Activated T-cell treated with anti-CD3 and anti-CD28 coated beads, Interleukin-2, amount 50 U/mL, for 24 hours (primary cell): ENCODE data around the gene PTAR1.
A peak's percentile ranks its signal among the peaks of the same experiment; 100 is the strongest.
"Not testable (repeated sequence)": the region's sequence is repeated elsewhere in the genome, so short reads cannot be mapped to it uniquely, and the experiment has no call there.

Source experiments
- DNase-seq: peaks from one replicate; pipeline ENCODE4 v3.0.0-alpha.2; 2020
- H3K27ac Mint-ChIP-seq: 2 replicates; pipeline ENCODE4 v1.8.0; 2020; ENCODE audit warnings: mild to moderate bottlenecking, mixed read lengths
- H3K27me3 Mint-ChIP-seq: 2 replicates; pipeline ENCODE4 v1.8.0; 2020; ENCODE audit warnings: mixed read lengths
- H3K36me3 Mint-ChIP-seq: 2 replicates; pipeline ENCODE4 v1.8.0; 2020; ENCODE audit warnings: low read depth, mixed read lengths
- H3K4me1 Mint-ChIP-seq: 2 replicates; pipeline ENCODE4 v1.8.0; 2020; ENCODE audit warnings: low read depth, mixed read lengths
- H3K4me3 Mint-ChIP-seq: 2 replicates; pipeline ENCODE4 v1.8.0; 2020; ENCODE audit warnings: mild to moderate bottlenecking, moderate library complexity, mixed read lengths
- H3K9me3 Mint-ChIP-seq: 2 replicates; pipeline ENCODE4 v1.8.0; 2020; ENCODE audit warnings: mixed read lengths

PTAR1 gene

GRCh38 chr9:69768101-69768500, 8.3 kb upstream of the PTAR1 start:
- Mint-ChIP-seq H3K36me3 (no peaks in the 10 kb centered on the region), H3K9me3 (no peaks in the 10 kb centered on the region), H3K27me3 (no peaks in the 10 kb centered on the region), H3K4me3 (no peak overlapping the region), H3K4me1 (no peaks in the 10 kb centered on the region), H3K27ac (no peak overlapping the region)
- no peak for DNase-seq

GRCh38 chr9:69763862-69764261, 4.1 kb upstream of the PTAR1 start:
- H3K36me3 Mint-ChIP-seq, H3K4me1 Mint-ChIP-seq, H3K9me3 Mint-ChIP-seq, H3K4me3 Mint-ChIP-seq, H3K27ac Mint-ChIP-seq, H3K27me3 Mint-ChIP-seq, DNase-seq: not testable (repeated sequence)

GRCh38 chr9:69762527-69762926, 2.7 kb upstream of the PTAR1 start:
- no peak for DNase-seq
- Mint-ChIP-seq H3K27ac (no peak overlapping the region), H3K4me1 (peaks cover 12% of the 10 kb centered on the region), H3K4me3 (no peak overlapping the region), H3K27me3 (no peaks in the 10 kb centered on the region), H3K36me3 (peaks cover 19% of the 10 kb centered on the region), H3K9me3 (no peaks in the 10 kb centered on the region)

- H3K9me3 Mint-ChIP-seq: no peaks in the 10 kb centered on the region
- no peak for DNase-seq
- peaks cover 37% of the 10 kb centered on the region for H3K36me3 Mint-ChIP-seq
- no peaks in the 10 kb centered on the region for H3K27me3 Mint-ChIP-seq
- peak overlapping the region; percentile 96 for H3K27ac Mint-ChIP-seq
- H3K4me1 Mint-ChIP-seq: peaks cover 30% of the 10 kb centered on the region
- peak overlapping the region; percentile 89 for H3K4me3 Mint-ChIP-seq
These were observed 433 bp upstream of the PTAR1 start for GRCh38 chr9:69760278-69760610.

GRCh38 chr9:69759021-69759420, 790 bp downstream of the PTAR1 start:
- peaks cover 36% of the 10 kb centered on the region for H3K4me1 Mint-ChIP-seq
- peaks cover 44% of the 10 kb centered on the region for H3K36me3 Mint-ChIP-seq
- peak overlapping the region; percentile 94 for H3K27ac Mint-ChIP-seq
- no peaks in the 10 kb centered on the region for H3K9me3 Mint-ChIP-seq
- H3K4me3 Mint-ChIP-seq: peak overlapping the region; percentile 89
- H3K27me3 Mint-ChIP-seq: no peaks in the 10 kb centered on the region
- DNase-seq: no peak

- no peak for DNase-seq
These were observed 1.7 kb downstream of the PTAR1 start for GRCh38 chr9:69757996-69758675.

GRCh38 chr9:69755205-69755604, 4.6 kb downstream of the PTAR1 start:
- peaks cover 61% of the 10 kb centered on the region for H3K4me1 Mint-ChIP-seq

More at GRCh38 chr9:69757996-69758675, 1.7 kb downstream of the PTAR1 start:
- Mint-ChIP-seq H3K4me1 (peaks cover 44% of the 10 kb centered on the region), H3K9me3 (no peaks in the 10 kb centered on the region), H3K27me3 (no peaks in the 10 kb centered on the region), H3K27ac (peak overlapping the region; percentile 39), H3K36me3 (peaks cover 50% of the 10 kb centered on the region), H3K4me3 (peak overlapping the region; percentile 89)

GRCh38 chr9:69753830-69754229, 6.0 kb downstream of the PTAR1 start:
- DNase-seq: no peak
- peaks cover 70% of the 10 kb centered on the region for H3K36me3 Mint-ChIP-seq
- no peaks in the 10 kb centered on the region for H3K9me3 Mint-ChIP-seq
- no peaks in the 10 kb centered on the region for H3K27me3 Mint-ChIP-seq
- H3K4me1 Mint-ChIP-seq: peaks cover 60% of the 10 kb centered on the region
- no peak overlapping the region for H3K4me3 Mint-ChIP-seq
- no peak overlapping the region for H3K27ac Mint-ChIP-seq

More at GRCh38 chr9:69755205-69755604, 4.6 kb downstream of the PTAR1 start:
- Mint-ChIP-seq H3K4me3 (no peak overlapping the region), H3K36me3 (peaks cover 66% of the 10 kb centered on the region), H3K9me3 (no peaks in the 10 kb centered on the region), H3K27me3 (no peaks in the 10 kb centered on the region), H3K27ac (no peak overlapping the region)
- DNase-seq: no peak

- Mint-ChIP-seq H3K36me3 (peaks cover 76% of the 10 kb centered on the region), H3K4me1 (peaks cover 61% of the 10 kb centered on the region), H3K9me3 (no peaks in the 10 kb centered on the region), H3K4me3 (no peak overlapping the region), H3K27ac (no peak overlapping the region), H3K27me3 (no peaks in the 10 kb centered on the region)
- DNase-seq: no peak
These were observed 9.7 kb downstream of the PTAR1 start for GRCh38 chr9:69750085-69750484.

GRCh38 chr9:69748304-69748703, 11.5 kb downstream of the PTAR1 start:
- peaks cover 77% of the 10 kb centered on the region for H3K36me3 Mint-ChIP-seq
- no peak overlapping the region for H3K27ac Mint-ChIP-seq
- no peaks in the 10 kb centered on the region for H3K27me3 Mint-ChIP-seq
- H3K4me1 Mint-ChIP-seq: peaks cover 58% of the 10 kb centered on the region
- no peaks in the 10 kb centered on the region for H3K9me3 Mint-ChIP-seq
- no peak for DNase-seq
- no peak overlapping the region for H3K4me3 Mint-ChIP-seq

GRCh38 chr9:69746859-69747560, 12.8 kb downstream of the PTAR1 start:
- DNase-seq: no peak
- H3K9me3 Mint-ChIP-seq: no peaks in the 10 kb centered on the region
- peaks cover 51% of the 10 kb centered on the region for H3K4me1 Mint-ChIP-seq
- H3K36me3 Mint-ChIP-seq: peaks cover 77% of the 10 kb centered on the region
- no peak overlapping the region for H3K27ac Mint-ChIP-seq
- H3K27me3 Mint-ChIP-seq: no peaks in the 10 kb centered on the region
- no peak overlapping the region for H3K4me3 Mint-ChIP-seq

- peak overlapping the region; percentile 15 for H3K27ac Mint-ChIP-seq
These were observed 13.9 kb downstream of the PTAR1 start for GRCh38 chr9:69745716-69746437.

GRCh38 chr9:69744688-69745380, 15.0 kb downstream of the PTAR1 start:
- DNase-seq: no peak
- no peaks in the 10 kb centered on the region for H3K9me3 Mint-ChIP-seq
- H3K27ac Mint-ChIP-seq: no peak overlapping the region
- H3K4me3 Mint-ChIP-seq: no peak overlapping the region
- H3K36me3 Mint-ChIP-seq: peaks cover 81% of the 10 kb centered on the region
- peaks cover 36% of the 10 kb centered on the region for H3K4me1 Mint-ChIP-seq
- H3K27me3 Mint-ChIP-seq: no peaks in the 10 kb centered on the region

More at GRCh38 chr9:69745716-69746437, 13.9 kb downstream of the PTAR1 start:
- Mint-ChIP-seq H3K4me3 (no peak overlapping the region), H3K36me3 (peaks cover 82% of the 10 kb centered on the region), H3K9me3 (no peaks in the 10 kb centered on the region), H3K4me1 (peaks cover 44% of the 10 kb centered on the region), H3K27me3 (no peaks in the 10 kb centered on the region)
- no peak for DNase-seq

- no peaks in the 10 kb centered on the region for H3K27me3 Mint-ChIP-seq
- no peak overlapping the region for H3K4me3 Mint-ChIP-seq
- H3K4me1 Mint-ChIP-seq: peaks cover 36% of the 10 kb centered on the region
- H3K27ac Mint-ChIP-seq: no peak overlapping the region
- DNase-seq: no peak
- peaks cover 81% of the 10 kb centered on the region for H3K36me3 Mint-ChIP-seq
- H3K9me3 Mint-ChIP-seq: no peaks in the 10 kb centered on the region
These were observed 15.9 kb downstream of the PTAR1 start for GRCh38 chr9:69743930-69744329.
